Vagina (tissue), 2 donors: ENCODE data around the gene CKS1B. TPM values are rescaled to one million over a fixed set of nuclear protein-coding genes. Genes with fewer than 3 reads are reported as not detected.

Source experiments
- DNase-seq, 2 donors: peaks; one replicate each; pipeline ENCODE4 v3.0.0-alpha.2; 2017; ENCODE audit errors: extremely low spot score in 2 of 2
- H3K27ac ChIP-seq: fragments of 200-600 bp; sonication (generic); one replicate; pipeline ENCODE4 v1.5.1; 2019
- H3K27me3 ChIP-seq: fragments of 200-600 bp; sonication (generic); one replicate; pipeline ENCODE4 v1.5.1; 2019
- H3K36me3 ChIP-seq, 2 donors: fragments of 200-600 bp; sonication (generic); one replicate each; pipeline ENCODE4 v1.5.1; 2017 to 2019
- H3K4me1 ChIP-seq: fragments of 200-600 bp; sonication (generic); one replicate; pipeline ENCODE4 v1.5.1; 2019
- H3K4me3 ChIP-seq, 2 donors: fragments of 200-600 bp; sonication (generic); 1 replicate in 1 of 2; 2 replicates in 1 of 2; pipeline ENCODE4 v1.5.1; 2016 to 2019
- H3K9me3 ChIP-seq: fragments of 200-600 bp; sonication (generic); one replicate; pipeline ENCODE4 v1.5.1; 2019
- POLR2A ChIP-seq, 2 donors: fragments of 450-650 bp; IDR thresholded peaks; one replicate each; pipeline ENCODE4 v1.6.1; 2017; ENCODE audit warnings: antibody characterized with exemption in 2 of 2, mild to moderate bottlenecking in 2 of 2, moderate library complexity in 2 of 2
- POLR2AphosphoS5 ChIP-seq, 2 donors: sonication (generic); formaldehyde crosslinking; IDR thresholded peaks; one replicate each; pipeline ENCODE4 v1.9.0; 2017; ENCODE audit warnings: antibody characterized with exemption in 2 of 2, mild to moderate bottlenecking in 2 of 2, low read depth in 1 of 2; ENCODE audit not compliant: insufficient read depth in 1 of 2
- intact Hi-C: fragments of 100-400 bp; cut with DNase I; formaldehyde crosslinking; loops from one replicate; pipeline ENCODE4 v1.15.1; 2023
- total RNA-seq: library from RNA; depleted of rRNA; stranded (reverse); fragments of >200 nt; gene quantifications from one replicate; pipeline ENCODE4 v1.2.3, GENCODE V29; 2016
- TF ChIP-seq, protein P1 (sequence below), 3 experiments: fragments of 450-650 bp in 2 of 3; fragments of 200-600 bp in 1 of 3; sonication (generic) in 1 of 3; IDR thresholded peaks; one replicate each; pipeline ENCODE4 v1.5.1; 2017 to 2019; ENCODE audit warnings: antibody characterized with exemption in 3 of 3, mild to moderate bottlenecking in 2 of 3, moderate library complexity in 2 of 3

The CKS1B gene
- total RNA-seq, 1 donor from 2014 or later, result 30.4 TPM

DNA sequence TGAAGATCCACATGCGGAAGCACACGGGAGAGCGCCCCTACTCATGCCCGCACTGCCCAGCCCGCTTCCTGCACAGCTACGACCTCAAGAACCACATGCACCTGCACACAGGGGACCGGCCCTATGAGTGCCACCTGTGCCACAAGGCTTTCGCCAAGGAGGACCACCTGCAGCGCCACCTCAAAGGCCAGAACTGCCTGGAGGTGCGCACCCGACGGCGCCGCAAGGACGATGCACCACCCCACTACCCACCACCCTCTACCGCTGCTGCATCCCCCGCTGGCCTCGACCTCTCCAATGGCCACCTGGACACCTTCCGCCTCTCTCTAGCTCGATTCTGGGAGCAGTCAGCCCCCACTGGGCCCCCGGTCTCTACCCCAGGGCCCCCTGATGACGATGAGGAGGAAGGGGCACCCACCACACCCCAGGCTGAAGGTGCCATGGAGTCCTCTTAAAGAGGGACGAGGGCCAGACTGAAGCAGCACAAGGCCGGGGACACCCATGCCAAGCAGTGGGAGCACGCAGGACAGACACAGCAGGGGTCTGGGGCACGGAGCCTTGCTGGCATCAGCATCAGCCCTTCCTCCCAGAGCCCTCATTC lies 41.9 kb downstream of the CKS1B start:
- H3K36me3 ChIP-seq, result peaks cover 0 to 12% of the 10 kb centered on the region in 2 donors
- intact Hi-C loops, result loop anchor here (2.0 to 5.0 kb wide), 2 partner anchors 16 to 54 kb away; partner anchors contain the start of gene PYGO2

DNA sequence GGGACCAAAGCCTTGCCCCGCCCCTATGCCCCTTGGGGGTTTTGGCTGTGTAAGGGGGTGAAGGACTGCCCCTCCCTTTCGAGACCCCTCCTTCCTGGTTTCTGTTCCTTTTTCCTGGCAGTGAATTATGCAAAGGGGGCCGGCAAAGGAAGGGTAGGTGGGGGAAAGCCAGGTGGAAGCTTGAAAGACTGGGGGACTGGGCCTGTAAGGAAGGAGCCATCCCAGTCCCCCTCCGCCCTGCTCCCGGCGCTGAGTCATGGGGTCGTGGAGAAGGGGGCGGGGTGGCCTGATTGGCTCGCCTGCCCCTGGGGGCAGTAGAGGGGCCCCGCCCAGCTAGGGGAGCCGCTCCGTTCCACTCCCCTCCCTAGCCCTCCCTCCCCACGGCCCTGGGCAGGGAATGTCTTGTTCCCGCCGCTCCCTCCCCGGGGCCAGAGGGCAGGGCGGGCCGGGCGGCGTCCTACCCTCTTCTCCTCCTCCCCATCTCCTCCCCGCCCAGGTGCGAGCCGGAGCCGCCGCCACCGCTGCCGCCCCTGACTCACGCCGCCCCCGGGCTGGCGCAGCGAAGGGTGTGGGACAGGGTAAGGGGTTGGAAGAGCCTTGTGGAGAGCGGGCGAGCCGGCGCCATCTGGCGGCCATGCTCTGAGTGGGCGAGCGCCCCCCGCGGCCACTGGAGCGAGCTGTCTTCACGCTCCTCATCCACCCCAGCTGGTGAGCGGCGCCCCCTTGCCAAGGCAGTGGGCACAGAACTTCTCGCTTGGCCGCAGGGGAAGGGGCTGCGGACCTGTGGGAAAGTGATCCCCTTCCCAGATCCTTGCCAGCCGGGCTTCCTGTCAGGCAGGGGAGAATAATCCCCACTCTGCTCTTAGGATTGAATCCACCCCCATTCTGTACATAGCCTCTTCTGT lies 42.8 kb downstream of the CKS1B start:
- peak in 1 of 2 donors; percentile 97 for DNase-seq
- peaks cover 66% of the 10 kb centered on the region for H3K4me1 ChIP-seq
- H3K9me3 ChIP-seq, result no peaks in the 10 kb centered on the region
- intact Hi-C loops, result loop anchor here (2.0 to 5.0 kb wide), 2 partner anchors 16 to 55 kb away; partner anchors contain the start of gene PYGO2
- peaks cover 0 to 12% of the 10 kb centered on the region in 2 donors for H3K36me3 ChIP-seq
- TF ChIP-seq, protein P1, sequence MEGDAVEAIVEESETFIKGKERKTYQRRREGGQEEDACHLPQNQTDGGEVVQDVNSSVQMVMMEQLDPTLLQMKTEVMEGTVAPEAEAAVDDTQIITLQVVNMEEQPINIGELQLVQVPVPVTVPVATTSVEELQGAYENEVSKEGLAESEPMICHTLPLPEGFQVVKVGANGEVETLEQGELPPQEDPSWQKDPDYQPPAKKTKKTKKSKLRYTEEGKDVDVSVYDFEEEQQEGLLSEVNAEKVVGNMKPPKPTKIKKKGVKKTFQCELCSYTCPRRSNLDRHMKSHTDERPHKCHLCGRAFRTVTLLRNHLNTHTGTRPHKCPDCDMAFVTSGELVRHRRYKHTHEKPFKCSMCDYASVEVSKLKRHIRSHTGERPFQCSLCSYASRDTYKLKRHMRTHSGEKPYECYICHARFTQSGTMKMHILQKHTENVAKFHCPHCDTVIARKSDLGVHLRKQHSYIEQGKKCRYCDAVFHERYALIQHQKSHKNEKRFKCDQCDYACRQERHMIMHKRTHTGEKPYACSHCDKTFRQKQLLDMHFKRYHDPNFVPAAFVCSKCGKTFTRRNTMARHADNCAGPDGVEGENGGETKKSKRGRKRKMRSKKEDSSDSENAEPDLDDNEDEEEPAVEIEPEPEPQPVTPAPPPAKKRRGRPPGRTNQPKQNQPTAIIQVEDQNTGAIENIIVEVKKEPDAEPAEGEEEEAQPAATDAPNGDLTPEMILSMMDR (IDR thresholded peaks at IDR 0.05), result peak; percentile 95 to 98 (median 98)
- TF ChIP-seq POLR2A (IDR thresholded peaks at IDR 0.05) (peak in 1 of 2 donors; percentile 16), POLR2AphosphoS5 (IDR thresholded peaks at IDR 0.05; ENCODE audit: insufficient read depth in 1 of 2, low read depth in 1 of 2) (peak; percentile 74 to 99)
- no peaks in the 10 kb centered on the region for H3K27me3 ChIP-seq
- H3K27ac ChIP-seq, result peak overlapping the region; percentile 99
- peak overlapping the region; percentile 34 to 54 for H3K4me3 ChIP-seq

More for the DNA sequence above, 41.9 kb downstream of the CKS1B start:
- Histone ChIP-seq H3K9me3 (no peaks in the 10 kb centered on the region), H3K4me1 (peaks cover 75% of the 10 kb centered on the region), H3K4me3 (peak overlapping the region in 1 of 2 donors; percentile 54), H3K27ac (peak overlapping the region; percentile 99), H3K27me3 (no peaks in the 10 kb centered on the region)
- DNase-seq, result no peak
- TF ChIP-seq POLR2AphosphoS5 (IDR thresholded peaks at IDR 0.05; ENCODE audit: insufficient read depth in 1 of 2, low read depth in 1 of 2) (no peak), POLR2A (IDR thresholded peaks at IDR 0.05) (no peak)
- TF ChIP-seq, protein P1 (IDR thresholded peaks at IDR 0.05), result no peak

DNA sequence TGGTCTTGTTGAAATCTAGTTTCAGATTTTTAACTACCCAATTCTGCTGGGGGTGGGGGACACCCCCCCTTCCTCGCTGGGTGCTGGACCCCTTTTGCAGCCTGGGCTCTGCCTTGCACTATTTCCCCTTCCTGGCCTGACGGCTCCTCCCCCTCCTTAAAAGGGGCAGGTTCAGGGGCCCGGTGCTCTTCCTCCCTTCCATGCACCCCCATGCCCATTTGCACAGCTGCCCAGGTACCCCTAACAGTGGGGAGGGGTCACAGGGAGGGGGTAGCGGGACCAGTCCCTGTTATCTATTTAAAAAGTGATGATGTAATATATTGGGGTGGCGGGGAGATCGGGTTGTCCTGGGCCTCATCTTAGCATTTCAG lies 43.5 kb downstream of the CKS1B start:
- Histone ChIP-seq H3K27me3 (no peaks in the 10 kb centered on the region), H3K27ac (peak overlapping the region; percentile 99), H3K9me3 (no peaks in the 10 kb centered on the region), H3K4me1 (peaks cover 59% of the 10 kb centered on the region), H3K4me3 (peak overlapping the region; percentile 34 to 54), H3K36me3 (peaks cover 0 to 12% of the 10 kb centered on the region in 2 donors)
- no peak for DNase-seq
- intact Hi-C loops, result loop anchor here (2.0 to 5.0 kb wide), 2 partner anchors 17 to 56 kb away; partner anchors contain the start of gene PYGO2
- no peak for TF ChIP-seq POLR2AphosphoS5 (IDR thresholded peaks at IDR 0.05; ENCODE audit: insufficient read depth in 1 of 2, low read depth in 1 of 2)
- TF ChIP-seq, protein P1 (IDR thresholded peaks at IDR 0.05), result no peak
- no peak for TF ChIP-seq POLR2A (IDR thresholded peaks at IDR 0.05)

DNA sequence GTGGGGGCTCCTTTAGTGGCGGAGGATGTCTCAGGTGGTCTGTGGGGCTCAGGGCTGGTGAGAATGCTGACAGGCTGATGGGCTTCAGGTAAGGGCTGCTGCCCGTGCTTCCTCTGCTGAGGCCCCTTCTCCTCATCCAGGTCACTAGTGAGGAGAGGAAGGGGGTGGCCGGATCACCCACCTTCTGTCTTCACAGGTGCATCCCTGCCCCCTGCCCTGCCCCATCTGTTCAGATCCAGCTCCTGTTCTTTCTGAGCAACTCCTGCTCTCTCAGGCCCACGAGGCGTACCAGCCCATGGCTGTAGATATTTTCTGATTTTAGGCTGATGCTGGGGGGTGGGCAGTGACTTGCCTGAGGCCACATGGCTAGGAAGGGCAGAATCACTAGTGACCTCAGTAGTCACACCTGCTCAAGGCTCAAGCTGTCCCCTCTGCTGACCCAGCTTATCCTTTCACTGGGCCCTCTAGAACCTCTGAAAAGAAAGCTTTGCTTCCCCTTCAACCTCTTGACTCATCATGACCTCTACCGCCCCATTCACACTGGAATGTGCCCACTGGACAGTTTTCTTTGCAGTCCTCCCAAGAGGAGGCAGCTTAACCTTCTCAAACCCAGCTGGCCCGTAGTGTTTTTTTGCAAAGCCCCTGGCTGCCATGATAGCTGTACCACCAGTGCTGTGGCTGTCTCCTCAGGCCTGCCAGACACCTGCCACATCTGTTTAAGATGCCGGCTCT lies 44.3 kb downstream of the CKS1B start:
- H3K36me3 ChIP-seq, result peaks cover 0 to 12% of the 10 kb centered on the region in 2 donors
- H3K4me1 ChIP-seq, result peaks cover 52% of the 10 kb centered on the region
- intact Hi-C loops, result loop anchor here (5.0 kb wide), 1 partner anchor 56 kb away; the partner anchor contains the start of gene PYGO2
- TF ChIP-seq POLR2AphosphoS5 (IDR thresholded peaks at IDR 0.05; ENCODE audit: insufficient read depth in 1 of 2, low read depth in 1 of 2), result no peak
- TF ChIP-seq, protein P1 (IDR thresholded peaks at IDR 0.05), result no peak
- TF ChIP-seq POLR2A (IDR thresholded peaks at IDR 0.05), result no peak
- H3K9me3 ChIP-seq, result no peaks in the 10 kb centered on the region
- H3K27me3 ChIP-seq, result no peaks in the 10 kb centered on the region
- H3K4me3 ChIP-seq, result no peak overlapping the region
- H3K27ac ChIP-seq, result peak overlapping the region; percentile 99
- no peak for DNase-seq
